ENCODE measurements around the gene PCDHB13.
"Not testable (repeated sequence)": the region's sequence is repeated elsewhere in the genome, so short reads cannot be mapped to it uniquely, and the experiment has no call there.

PCDHB13 gene

GRCh38 chr5:141213656-141214339 is at the start of gene PCDHB13:
PCDHB13 (plus strand) TSS chr5:141213919; CDS start chr5:141214124, 205 bp downstream.
- peak in 21 of 56 donors; percentile 3 to 26 (median 13) for DNase-seq

GRCh38 chr5:141172381-141173204 is 41.1 kb upstream of the PCDHB13 start, which contains the start of gene PCDHB7:
PCDHB7 (plus strand) TSS chr5:141172644; CDS start chr5:141172836, 192 bp downstream.
- peak in 9 of 56 donors; percentile 4 to 33 (median 17) for DNase-seq

GRCh38 chr5:141174291-141175104 is 39.2 kb upstream of the PCDHB13 start:
- not testable (repeated sequence) for DNase-seq

GRCh38 chr5:141175933-141176332 is 37.8 kb upstream of the PCDHB13 start:
- no peak for DNase-seq

- not testable (repeated sequence) for DNase-seq
These were observed 36.0 kb upstream of the PCDHB13 start, which contains the start of gene PCDHB8 for GRCh38 chr5:141177577-141178191. PCDHB8 (plus strand) TSS chr5:141177790; CDS start chr5:141178035, 245 bp downstream.

GRCh38 chr5:141179371-141179770 is 34.3 kb upstream of the PCDHB13 start:
- DNase-seq = not testable (repeated sequence)

GRCh38 chr5:141179876-141180275 is 33.8 kb upstream of the PCDHB13 start:
- not testable (repeated sequence) for DNase-seq

- no peak for DNase-seq
These were observed 33.4 kb upstream of the PCDHB13 start for GRCh38 chr5:141180313-141180712.

GRCh38 chr5:141182248-141182647 is 31.5 kb upstream of the PCDHB13 start, which contains the start of gene PCDHB16:
PCDHB16 (plus strand) TSS chr5:141182387; CDS start chr5:141182560, 173 bp downstream.
- DNase-seq = peak in 20 of 56 donors; percentile 6 to 64 (median 32)

GRCh38 chr5:141184117-141184855 is 29.4 kb upstream of the PCDHB13 start:
- DNase-seq = not testable (repeated sequence)

GRCh38 chr5:141186897-141187512 is 26.7 kb upstream of the PCDHB13 start, which contains the start of gene PCDHB9:
PCDHB9 (plus strand) TSS chr5:141187161; CDS start chr5:141187319, 158 bp downstream.
- DNase-seq = peak in 3 of 56 donors; percentile 1 to 17 (median 15)

GRCh38 chr5:141188682-141189081 is 25.0 kb upstream of the PCDHB13 start:
- DNase-seq = not testable (repeated sequence)

GRCh38 chr5:141189131-141189530 is 24.6 kb upstream of the PCDHB13 start:
- DNase-seq = not testable (repeated sequence)

- peak in 19 of 56 donors; percentile 4 to 59 (median 18) for DNase-seq
These were observed 21.5 kb upstream of the PCDHB13 start, which contains the start of gene PCDHB10 for GRCh38 chr5:141192110-141192725. PCDHB10 (plus strand) TSS chr5:141192353; CDS start chr5:141192553, 200 bp downstream.

- DNase-seq = not testable (repeated sequence)
These were observed 19.4 kb upstream of the PCDHB13 start for GRCh38 chr5:141194332-141194731.

GRCh38 chr5:141196363-141196762 is 17.4 kb upstream of the PCDHB13 start:
- DNase-seq = no peak

- no peak for DNase-seq
These were observed 14.1 kb upstream of the PCDHB13 start, which contains the start of gene PCDHB11 for GRCh38 chr5:141199359-141200235. PCDHB11 (plus strand) TSS chr5:141199627; CDS start chr5:141199775, 148 bp downstream.

Data from nucleus accumbens (tissue), 56 donors.